Measurements from ENCODE around the gene IFIT2.

- TF ChIP-seq POLR2A (IDR thresholded peaks at IDR 0.05) (no peak), CTCF (IDR thresholded peaks at IDR 0.05) (no peak)
Measured at GRCh38 chr10:89257581-89257980, 44.3 kb upstream of the IFIT2 start.
